Upper lobe of left lung (tissue), 4 donors: ENCODE measurements around the gene RELCH.

Source experiments
- POLR2A ChIP-seq, 4 donors: fragments of 450-650 bp; IDR thresholded peaks; one replicate each; pipeline ENCODE4 v1.5.1; 2016 to 2017; ENCODE audit warnings: antibody characterized with exemption in 4 of 4, mild to moderate bottlenecking in 2 of 4
- POLR2AphosphoS5 ChIP-seq, 2 donors: sonication (generic); formaldehyde crosslinking; IDR thresholded peaks; one replicate each; pipeline ENCODE4 v1.5.1; 2017; ENCODE audit warnings: antibody characterized with exemption in 2 of 2

DNA sequence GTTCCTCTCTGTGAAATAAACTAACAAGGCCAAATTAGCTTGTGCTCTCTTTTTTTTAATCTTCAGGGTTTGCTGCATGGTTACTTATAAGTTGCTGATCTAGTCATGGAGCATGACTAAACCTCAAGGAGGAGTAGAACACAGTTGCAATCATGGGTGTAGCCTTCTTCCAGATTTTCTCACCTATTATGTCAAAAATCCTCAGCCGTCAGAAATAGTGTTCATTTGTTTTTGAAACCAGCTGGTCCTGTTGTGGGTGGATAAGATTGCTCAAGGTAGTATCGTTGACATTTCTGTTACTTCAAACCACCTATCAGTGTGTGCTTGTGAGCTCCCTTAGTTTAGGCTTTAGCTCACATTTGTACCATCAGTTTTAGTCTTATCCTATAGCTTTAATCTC is 11.2 kb downstream of the RELCH start:
- TF ChIP-seq POLR2A (IDR thresholded peaks at IDR 0.05) (no peak), POLR2AphosphoS5 (IDR thresholded peaks at IDR 0.05) (no peak)
